ENCODE data around the gene COQ8B.

DNA sequence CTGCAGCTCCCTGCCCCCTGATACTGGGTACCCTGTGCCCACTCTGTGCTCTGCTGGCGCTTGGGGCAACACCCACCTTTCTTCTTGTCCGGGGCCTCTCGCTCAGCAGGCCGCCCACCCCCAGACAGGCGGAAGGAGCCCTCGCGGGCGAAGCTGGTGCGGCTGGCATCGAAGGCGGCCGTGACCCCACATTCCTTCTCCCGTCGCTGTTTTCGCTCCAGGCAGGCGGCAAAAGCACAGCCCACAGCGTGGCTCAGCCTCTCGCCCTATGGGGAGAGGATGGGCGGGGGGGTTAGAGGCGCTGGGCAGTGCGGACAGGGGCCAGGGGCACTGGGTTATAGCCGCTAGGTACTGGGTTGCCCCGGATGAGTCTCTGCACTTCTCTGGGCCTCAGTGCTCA is 39.5 kb downstream of the COQ8B start:
- TF ChIP-seq, protein P1, sequence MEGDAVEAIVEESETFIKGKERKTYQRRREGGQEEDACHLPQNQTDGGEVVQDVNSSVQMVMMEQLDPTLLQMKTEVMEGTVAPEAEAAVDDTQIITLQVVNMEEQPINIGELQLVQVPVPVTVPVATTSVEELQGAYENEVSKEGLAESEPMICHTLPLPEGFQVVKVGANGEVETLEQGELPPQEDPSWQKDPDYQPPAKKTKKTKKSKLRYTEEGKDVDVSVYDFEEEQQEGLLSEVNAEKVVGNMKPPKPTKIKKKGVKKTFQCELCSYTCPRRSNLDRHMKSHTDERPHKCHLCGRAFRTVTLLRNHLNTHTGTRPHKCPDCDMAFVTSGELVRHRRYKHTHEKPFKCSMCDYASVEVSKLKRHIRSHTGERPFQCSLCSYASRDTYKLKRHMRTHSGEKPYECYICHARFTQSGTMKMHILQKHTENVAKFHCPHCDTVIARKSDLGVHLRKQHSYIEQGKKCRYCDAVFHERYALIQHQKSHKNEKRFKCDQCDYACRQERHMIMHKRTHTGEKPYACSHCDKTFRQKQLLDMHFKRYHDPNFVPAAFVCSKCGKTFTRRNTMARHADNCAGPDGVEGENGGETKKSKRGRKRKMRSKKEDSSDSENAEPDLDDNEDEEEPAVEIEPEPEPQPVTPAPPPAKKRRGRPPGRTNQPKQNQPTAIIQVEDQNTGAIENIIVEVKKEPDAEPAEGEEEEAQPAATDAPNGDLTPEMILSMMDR (IDR thresholded peaks at IDR 0.05), result no peak
- no peak for TF ChIP-seq POLR2A (IDR thresholded peaks at IDR 0.05)

All from lower leg skin (tissue), 3 donors.